ENCODE data around the gene SENP1. TPM values are rescaled to one million over a fixed set of nuclear protein-coding genes. Genes with fewer than 3 reads are reported as not detected.

SENP1 gene
- total RNA-seq, 4 donors from 2014 or later, result 14.6 to 20.3 (median 18.0) TPM

GRCh38 chr12:48026060-48026827, 79.6 kb downstream of the SENP1 start:
- no peak for TF ChIP-seq CTCF (IDR thresholded peaks at IDR 0.05; ENCODE audit: low read depth)

GRCh38 chr12:48025281-48025680, 80.6 kb downstream of the SENP1 start:
- TF ChIP-seq CTCF (IDR thresholded peaks at IDR 0.05; ENCODE audit: low read depth), result no peak

- TF ChIP-seq CTCF (IDR thresholded peaks at IDR 0.05; ENCODE audit: low read depth), result no peak
Observed at GRCh38 chr12:48024735-48025134, 81.1 kb downstream of the SENP1 start.

- TF ChIP-seq CTCF (IDR thresholded peaks at IDR 0.05; ENCODE audit: low read depth), result no peak
Observed at GRCh38 chr12:48023386-48023785, 82.5 kb downstream of the SENP1 start.

- no peak for TF ChIP-seq CTCF (IDR thresholded peaks at IDR 0.05; ENCODE audit: low read depth)
Observed at GRCh38 chr12:48022676-48023385, 83.0 kb downstream of the SENP1 start.

- no peak for TF ChIP-seq CTCF (IDR thresholded peaks at IDR 0.05; ENCODE audit: low read depth)
Observed at GRCh38 chr12:48022180-48022521, 83.7 kb downstream of the SENP1 start.

- no peak for TF ChIP-seq CTCF (IDR thresholded peaks at IDR 0.05; ENCODE audit: low read depth)
Observed at GRCh38 chr12:48021485-48022179, 84.2 kb downstream of the SENP1 start.
